Forelimb muscle (tissue), 1 donor: ENCODE results near the gene SNX5. TPM values are rescaled to one million over a fixed set of nuclear protein-coding genes. Genes with fewer than 3 reads are reported as not detected.

Experiments
- DNase-seq: peaks from one replicate; pipeline ENCODE4 v3.0.0-alpha.2; 2013; ENCODE audit warnings: low read depth
- polyA plus RNA-seq: library from polyadenylated mRNA; unstranded; fragments of 120-200 nt; gene quantifications from one replicate; pipeline ENCODE4 v1.2.1, GENCODE V29; 2013; ENCODE audit not compliant: insufficient read length

The SNX5 gene
- polyA plus RNA-seq, 1 donor, result 98.6 TPM

DNA sequence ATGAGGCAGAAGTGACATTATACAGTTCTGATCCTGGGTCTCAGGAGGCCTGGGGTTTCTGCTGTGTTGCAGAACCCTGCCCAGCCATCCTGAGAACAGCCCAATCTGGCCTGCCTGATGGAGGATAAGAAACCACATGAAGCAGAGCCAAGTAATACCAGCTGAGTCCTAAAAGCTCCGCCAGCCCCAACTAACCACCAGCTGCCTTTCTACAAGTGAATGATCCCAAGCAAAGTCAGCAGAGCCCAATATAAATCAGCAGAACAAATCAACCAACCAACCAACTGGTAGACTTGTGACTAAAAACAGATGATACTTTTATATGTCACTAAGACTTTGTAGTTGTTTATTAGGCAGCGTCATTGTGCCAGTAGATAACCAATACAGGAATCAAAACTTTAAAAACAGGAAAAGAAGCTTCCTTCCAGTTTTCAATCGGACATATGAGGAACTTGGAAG lies 52.1 kb downstream of the SNX5 start:
- DNase-seq, result no peak

DNA sequence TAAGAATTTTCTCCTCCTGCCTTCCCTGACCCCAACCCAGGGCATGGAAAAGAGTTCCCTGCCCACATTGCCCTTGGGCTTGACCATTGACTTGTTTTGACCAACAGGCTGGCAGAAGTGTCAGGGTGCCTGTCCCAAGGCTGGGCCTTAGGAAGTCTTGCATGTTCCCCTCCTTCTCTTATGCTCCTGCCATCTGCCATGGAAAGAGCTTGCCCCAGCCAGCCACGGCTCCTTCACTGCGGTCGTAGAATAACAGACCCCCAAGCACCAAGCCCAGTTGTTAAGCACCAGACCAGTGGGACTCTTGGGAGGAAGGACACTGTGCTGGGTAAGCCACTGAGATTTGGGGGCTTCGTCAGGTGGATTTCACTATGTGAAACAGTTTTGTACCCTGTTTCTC lies 53.6 kb downstream of the SNX5 start:
- DNase-seq, result no peak

DNA sequence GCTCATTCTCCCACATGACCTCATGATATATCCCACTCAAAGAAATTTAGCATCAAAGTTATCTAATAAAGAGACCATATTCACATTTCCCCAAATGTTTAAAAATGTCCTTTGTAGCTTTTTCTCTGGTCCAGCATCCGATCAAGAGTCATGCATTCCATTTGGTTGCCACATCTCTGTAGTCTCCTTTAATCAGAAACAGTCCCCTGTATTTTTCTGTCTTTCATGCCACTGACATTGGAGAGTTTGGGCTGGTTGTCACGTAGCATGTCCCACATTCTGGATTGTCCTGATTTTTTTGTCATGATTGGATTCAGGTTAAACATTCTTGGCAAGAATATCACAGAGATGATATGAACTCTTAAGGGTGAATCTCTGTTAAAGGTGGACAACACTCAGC lies 55.7 kb downstream of the SNX5 start:
- DNase-seq, result no peak

DNA sequence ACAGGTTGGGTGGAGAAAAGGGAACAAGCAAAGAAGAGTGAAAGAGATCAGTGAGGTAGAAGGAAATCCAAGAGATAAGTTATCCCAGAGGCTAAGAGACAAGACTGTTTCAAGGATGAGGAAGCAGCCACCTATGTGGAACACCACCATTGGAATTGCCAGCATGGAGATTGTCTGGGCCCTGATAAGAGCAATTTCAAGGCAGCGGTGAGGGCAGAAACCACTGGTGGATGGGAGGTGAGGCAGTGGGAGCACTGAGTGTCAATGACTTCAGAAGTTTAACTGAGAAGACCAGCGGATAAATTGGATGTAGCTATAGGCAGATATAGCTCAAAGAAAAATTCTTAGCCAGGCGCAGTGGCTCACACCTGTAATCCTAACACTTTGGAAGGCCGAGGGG lies 56.7 kb downstream of the SNX5 start:
- no peak for DNase-seq

DNA sequence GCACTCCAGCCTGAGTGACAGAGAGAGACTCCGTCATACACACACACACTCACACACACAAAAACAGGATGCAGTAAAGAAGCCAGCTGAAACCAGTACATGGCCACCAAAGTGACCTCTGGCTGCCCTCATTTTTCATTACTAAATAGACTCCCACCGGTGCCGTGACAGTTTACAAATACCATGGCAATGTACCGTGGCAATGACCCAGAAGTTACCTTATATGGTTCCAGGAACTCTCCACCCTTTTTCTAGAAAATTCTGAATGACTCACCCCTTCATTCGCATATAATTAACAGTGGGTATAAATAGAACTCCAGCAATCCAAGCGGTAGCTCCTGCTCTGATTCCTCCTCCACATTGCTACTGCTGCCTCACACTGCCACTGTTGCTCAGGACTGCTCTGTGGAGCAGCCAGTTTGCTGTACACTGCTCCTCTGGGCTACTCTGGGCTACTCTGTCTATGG lies 57.7 kb downstream of the SNX5 start:
- no peak for DNase-seq

DNA sequence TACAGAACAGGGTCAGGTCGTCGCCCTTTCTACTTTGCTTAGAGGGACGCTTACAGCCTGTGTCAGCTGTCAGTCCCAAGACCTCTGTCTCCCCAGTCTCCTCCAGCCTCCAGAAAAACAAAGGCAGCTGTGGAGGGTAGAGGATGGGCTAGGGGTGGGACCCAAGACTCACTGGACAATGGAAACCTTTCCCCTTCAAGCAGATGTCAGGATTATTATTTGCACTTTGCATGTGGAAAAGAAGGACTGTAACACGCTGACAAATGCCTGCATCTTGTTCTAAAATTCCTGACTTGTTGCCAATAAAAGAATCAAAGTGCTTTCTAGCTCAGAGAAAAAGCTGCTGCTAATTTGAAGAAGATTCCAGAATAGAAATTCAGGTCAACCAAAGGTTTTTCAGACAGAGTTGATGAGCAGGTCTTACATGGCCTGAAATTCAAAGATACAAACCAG lies 58.7 kb downstream of the SNX5 start:
- DNase-seq, result no peak

DNA sequence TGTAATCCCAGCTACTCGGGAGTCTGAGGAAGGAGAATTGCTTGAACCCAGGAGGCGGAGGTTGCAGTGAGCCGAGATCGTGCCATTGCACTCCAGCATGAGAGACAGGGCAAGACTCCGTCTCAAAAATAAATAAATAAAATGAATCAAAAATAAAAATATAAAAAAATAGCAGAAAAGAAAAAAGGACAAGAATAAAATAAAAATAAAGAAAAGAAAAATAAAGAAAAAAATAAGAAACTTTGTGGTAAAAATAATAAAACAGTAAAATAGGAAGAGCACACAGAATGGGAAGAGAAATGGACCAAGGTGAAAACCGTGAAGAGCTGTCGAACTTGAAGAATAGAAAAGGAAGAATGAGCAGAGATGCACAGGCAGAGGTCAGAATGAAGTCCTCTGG lies 63.0 kb downstream of the SNX5 start:
- DNase-seq, result no peak

DNA sequence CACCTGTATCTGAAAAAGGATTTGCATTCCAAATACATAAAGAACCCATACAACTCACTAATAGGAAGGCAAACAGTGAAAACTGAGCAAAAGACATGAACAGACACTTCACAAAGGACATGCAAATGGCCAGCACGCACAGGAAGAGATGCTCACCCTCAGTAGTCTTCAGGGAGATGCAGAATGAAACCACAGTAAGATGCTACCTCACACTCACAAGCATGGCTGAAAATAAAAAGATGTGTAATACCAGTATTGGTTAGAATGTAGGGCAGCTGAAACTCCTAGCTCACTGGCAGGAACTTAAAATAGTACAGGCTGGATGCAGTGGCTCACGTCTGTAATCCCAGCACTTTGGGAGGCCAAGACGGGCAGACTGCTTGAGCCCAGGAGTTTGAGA lies 64.6 kb downstream of the SNX5 start:
- DNase-seq, result no peak

DNA sequence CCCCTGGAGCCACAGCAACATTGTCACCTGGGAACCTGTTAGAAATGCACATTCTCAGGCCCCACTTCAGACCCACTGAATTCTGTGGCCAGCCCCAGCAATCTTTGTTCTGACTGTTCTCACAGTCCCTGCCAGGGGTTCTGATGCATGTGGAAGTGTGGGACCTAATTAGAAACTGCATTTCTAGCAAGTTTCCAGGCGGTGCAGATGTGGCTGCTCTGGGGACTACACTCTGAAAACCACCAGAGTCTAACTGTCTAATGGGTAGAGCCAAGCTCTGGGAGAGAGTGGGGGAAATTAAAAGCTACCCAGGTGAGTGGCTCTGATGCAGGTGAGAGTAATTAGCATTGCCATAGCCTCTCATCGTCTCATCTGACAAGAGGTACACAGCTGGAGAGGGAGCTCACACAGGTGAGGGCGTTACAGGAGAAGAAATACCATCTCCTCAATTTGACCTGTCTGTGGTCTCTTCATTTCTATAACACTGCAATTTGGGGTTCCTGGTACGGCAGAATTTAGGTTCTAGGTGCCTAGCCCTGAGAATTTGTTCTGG lies 66.0 kb downstream of the SNX5 start:
- DNase-seq, result no peak

DNA sequence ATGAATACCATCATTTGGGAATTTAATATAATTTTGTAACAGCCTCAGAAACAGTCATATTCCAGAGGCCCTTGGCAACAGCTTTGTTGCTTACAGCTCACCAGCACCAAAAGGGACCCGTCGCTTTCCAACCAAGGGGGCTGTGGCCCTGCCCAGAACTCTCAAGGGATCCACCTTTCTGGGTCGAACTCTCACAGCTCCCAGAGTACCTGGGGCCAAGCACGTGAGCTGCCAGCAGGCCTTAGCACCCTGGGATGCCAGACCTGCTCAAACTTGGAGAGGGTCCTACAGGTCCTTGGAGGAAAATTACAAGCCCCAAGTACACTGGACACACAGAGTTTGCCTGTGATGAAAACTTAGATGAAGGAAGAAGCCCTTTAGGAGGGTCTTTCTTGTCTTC lies 66.6 kb downstream of the SNX5 start:
- DNase-seq, result no peak

DNA sequence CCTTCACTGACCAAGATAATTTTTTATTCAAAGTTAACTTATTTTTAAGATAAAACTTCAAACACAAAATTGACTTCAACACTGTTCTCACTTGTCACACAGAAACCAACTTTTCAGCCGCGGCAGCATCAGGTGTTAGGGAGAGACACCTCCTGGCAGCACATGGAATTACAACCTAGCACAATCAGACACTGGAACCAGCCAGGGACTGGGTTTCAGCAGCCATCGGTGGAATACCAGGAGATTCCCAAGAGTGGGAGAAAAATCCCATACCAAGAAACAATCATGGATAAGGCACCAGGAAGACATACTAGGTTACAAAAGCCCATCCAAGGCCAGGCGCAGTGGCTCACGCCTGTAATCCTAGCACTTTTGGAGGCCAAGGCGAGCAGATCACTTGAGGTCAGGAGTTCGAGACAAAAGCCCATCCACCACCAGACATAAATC lies 70.0 kb downstream of the SNX5 start:
- DNase-seq, result no peak

DNA sequence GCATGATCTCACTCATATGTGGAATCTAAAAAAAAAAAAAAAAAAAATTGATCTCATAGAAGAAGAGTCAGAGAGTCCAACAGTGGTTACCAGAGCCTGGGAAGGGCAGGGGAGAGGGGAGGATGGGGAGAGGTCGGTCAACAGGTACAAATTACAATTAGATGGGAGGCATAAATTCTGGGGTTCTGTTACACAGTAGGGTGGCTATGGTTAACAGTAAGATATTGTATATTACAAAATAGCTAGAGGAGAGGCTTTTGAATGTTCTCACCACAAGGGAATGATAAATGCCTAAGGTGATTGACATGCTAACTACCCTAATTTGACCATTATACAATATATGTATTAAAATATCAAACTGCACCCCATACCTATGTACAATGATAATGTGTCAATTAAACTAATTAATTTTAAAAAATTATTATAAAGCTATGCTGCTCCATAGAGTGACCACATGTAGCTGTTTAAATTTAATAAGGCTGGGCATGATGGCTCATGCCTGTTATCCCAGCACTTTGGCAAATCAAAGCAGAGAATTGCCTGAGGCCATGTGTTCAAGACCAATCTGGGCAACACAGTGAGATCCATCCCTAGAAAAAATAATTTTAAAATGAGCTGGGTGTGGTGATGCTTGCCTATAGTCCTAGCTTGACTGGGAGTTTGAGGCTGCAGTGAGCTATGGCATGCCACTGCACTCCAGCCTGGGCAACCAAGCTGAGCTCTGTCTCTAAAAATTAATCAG lies 70.9 kb downstream of the SNX5 start:
- DNase-seq, result no peak

DNA sequence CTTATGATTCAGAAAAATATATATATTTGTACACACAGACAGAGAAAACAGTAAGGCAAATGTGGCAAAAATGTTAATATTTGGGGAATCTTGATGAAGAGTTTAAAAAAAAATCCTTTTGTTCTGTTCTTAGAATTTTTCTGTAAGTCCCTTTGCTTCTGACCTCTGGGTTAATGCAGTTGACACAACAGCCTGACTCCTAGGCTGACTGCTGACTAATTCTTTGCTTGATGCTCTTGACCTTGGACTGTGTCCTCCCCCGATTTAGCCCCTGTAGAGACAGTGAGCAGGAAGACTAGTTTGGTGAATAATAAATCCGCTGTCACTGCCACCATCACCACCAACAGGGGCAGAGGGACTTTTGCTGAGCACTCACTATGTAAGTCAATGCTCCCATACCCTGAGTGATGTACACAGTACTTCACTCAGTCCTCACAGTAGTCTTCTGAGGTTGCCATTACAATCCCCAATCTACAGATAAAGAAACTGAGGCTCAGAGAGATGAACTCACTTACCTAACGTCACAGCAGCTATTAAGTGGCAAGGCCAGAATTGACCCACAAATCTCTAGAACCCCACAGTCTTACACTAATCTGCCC lies 71.7 kb downstream of the SNX5 start:
- DNase-seq, result no peak

DNA sequence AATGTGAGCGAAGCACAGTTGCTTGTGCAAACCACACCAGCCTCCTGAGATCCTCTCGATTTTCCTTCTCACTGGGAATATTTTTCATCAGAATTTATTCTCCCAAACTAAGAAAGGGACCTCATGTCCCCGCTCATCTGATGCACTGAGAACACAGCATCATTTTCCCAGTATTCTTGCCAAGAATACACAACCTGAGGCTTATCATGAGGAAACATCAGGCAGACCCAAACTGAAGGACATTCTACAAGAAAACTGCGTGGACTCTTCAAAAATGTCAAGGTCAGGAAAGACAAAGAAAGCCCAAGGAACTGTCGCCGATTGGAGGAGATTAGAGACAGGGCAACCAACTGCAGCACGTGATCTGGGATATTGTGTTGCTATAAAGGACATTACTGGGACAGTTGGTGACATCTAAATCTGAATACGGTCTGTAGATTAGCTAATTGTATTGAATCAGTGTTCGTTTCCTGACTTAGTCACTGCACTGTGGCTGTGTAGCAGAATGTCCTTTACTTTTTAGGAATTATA lies 72.3 kb downstream of the SNX5 start:
- no peak for DNase-seq

DNA sequence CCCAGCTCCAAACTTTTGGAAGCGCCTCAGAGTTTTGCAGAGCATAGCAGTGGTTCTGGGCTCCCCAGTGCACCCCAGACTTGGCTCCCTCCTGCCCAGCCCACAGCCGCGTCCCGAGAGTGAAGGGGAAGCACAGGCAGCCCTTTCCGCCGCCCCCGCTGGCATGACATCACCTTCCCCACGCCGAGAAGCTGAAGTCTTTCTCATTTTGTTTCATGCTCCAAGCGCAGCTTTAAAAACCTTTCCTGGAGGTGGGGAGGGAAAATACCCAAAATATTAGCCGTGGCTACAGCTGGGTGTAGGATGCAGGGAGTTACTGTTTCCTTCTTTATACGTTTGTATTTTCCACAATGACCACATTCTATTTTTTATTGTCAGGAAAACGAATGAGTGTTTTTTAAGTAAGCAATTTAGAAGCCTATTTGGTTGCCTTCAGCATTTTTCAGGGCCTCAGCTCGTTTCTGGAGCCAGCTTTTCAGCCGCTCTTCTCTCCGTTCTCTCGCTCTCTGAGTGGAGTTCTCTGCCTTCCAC lies 72.9 kb downstream of the SNX5 start:
- no peak for DNase-seq

DNA sequence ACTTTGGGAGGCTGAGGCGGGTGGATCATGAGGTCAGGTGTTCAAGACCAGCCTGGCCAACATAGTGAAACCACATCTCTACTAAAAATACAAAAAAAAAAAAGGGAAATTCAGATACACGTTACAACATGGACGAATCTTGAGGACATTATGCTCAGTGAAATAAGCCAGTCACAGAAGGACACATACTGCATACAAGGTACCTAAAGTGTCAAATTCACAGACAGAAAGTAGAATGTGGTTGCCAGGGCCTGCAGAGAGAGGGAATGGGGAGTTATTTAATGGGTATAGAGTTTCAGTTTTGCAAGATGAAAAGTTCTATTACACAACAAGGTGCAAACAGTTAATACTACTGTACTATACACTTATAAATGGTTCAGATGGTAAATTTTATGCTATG lies 75.1 kb downstream of the SNX5 start:
- DNase-seq, result no peak

DNA sequence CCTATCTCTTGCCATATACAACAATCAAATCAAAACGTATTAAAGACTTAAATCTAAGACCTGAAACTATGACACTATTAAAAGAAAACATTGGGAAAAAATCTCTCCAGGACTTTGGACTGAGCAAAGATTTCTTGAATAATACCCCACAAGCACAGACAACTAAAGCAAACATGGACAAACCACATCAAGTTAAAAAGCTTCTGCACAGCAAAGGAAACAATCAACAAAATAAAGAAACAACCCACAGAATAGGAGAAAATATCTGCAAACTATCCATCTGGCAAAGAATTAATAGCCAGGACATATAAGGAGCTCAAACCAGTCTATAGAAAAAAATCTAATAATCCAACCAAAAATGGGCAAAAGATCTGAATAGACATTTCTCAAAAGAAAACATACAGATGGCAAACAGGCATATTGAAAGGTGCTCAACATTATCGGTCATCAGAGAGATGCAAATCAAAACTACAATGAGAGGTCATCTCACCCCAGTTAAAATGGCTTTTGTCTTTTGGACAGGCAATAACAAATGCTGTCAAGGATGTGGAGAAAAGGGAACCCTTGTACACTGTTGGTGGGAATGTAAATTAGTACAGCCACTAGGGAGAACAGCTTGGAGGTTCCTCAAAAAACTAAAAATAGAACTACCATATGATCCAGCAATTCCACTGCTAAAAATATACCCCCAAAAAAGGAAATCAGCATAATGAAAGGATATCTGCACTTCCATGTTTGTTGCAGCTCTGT lies 76.2 kb downstream of the SNX5 start:
- DNase-seq, result no peak

Other genes starting within 250 kb of the SNX5 start
- 16.5 TPM for gene MGME1, start 224 bp upstream of the SNX5 start, polyA plus RNA-seq
- not detected for gene OVOL2, start 89.1 kb upstream of the SNX5 start, polyA plus RNA-seq
- gene KAT14, start 169.1 kb upstream of the SNX5 start, polyA plus RNA-seq, result 20.8 TPM
- 9.7 TPM for gene PET117, start 169.1 kb upstream of the SNX5 start, polyA plus RNA-seq